Thoracic aorta (tissue), 2 donors: ENCODE results near the gene NF2. TPM values are rescaled to one million over a fixed set of nuclear protein-coding genes. Genes with fewer than 3 reads are reported as not detected.
"Not testable (repeated sequence)": the region's sequence is repeated elsewhere in the genome, so short reads cannot be mapped to it uniquely, and the experiment has no call there.

ENCODE experiments used
- ATAC-seq: fragments of 150-250 bp; one replicate; pipeline ENCODE4 v1.8.0; 2017; ENCODE audit warnings: low read depth; ENCODE audit not compliant: insufficient number of reproducible peaks, low FRiP score
- DNase-seq: peaks from one replicate; pipeline ENCODE4 v3.0.0-alpha.2; 2020; ENCODE audit warnings: low spot score
- H3K27ac ChIP-seq, 2 donors: fragments of 200-600 bp; sonication (generic); 1 replicate in 1 of 2; 2 replicates in 1 of 2; pipeline ENCODE4 v1.5.1; 2016; ENCODE audit warnings: mild to moderate bottlenecking in 2 of 2, moderate library complexity in 2 of 2
- H3K27me3 ChIP-seq: fragments of 200-600 bp; sonication (generic); replicated peaks from 2 replicates; pipeline ENCODE4 v1.6.0; 2016; ENCODE audit warnings: mild to moderate bottlenecking; ENCODE audit not compliant: insufficient read depth
- H3K36me3 ChIP-seq: fragments of 200-600 bp; sonication (generic); one replicate; pipeline ENCODE4 v1.5.1; 2016
- H3K4me1 ChIP-seq, 2 donors: fragments of 200-600 bp; sonication (generic); 1 replicate in 1 of 2; 2 replicates in 1 of 2; pipeline versions ENCODE4 v1.5.1 to v1.6.0; 2016; ENCODE audit warnings: low read depth in 2 of 2, mild to moderate bottlenecking in 1 of 2; ENCODE audit not compliant: control insufficient read depth in 1 of 2
- H3K4me3 ChIP-seq: fragments of 200-600 bp; sonication (generic); 2 replicates; pipeline ENCODE4 v1.5.1; 2016; ENCODE audit warnings: mild to moderate bottlenecking
- H3K9me3 ChIP-seq: fragments of 200-600 bp; sonication (generic); 2 replicates; pipeline ENCODE4 v1.5.1; 2016
- CTCF ChIP-seq: fragments of 200-600 bp; sonication (generic); IDR thresholded peaks from one replicate; pipeline ENCODE4 v1.5.1; 2019; ENCODE audit warnings: antibody characterized with exemption
- total RNA-seq, 2 donors: library from RNA; depleted of rRNA; stranded (reverse); fragments of >200 nt; gene quantifications; one replicate each; pipeline versions ENCODE4 v1.1.0 to v1.2.3, GENCODE V29; 2016

NF2 gene
- total RNA-seq, 2 donors from 2014 or later = 37.1 to 41.2 TPM

DNA sequence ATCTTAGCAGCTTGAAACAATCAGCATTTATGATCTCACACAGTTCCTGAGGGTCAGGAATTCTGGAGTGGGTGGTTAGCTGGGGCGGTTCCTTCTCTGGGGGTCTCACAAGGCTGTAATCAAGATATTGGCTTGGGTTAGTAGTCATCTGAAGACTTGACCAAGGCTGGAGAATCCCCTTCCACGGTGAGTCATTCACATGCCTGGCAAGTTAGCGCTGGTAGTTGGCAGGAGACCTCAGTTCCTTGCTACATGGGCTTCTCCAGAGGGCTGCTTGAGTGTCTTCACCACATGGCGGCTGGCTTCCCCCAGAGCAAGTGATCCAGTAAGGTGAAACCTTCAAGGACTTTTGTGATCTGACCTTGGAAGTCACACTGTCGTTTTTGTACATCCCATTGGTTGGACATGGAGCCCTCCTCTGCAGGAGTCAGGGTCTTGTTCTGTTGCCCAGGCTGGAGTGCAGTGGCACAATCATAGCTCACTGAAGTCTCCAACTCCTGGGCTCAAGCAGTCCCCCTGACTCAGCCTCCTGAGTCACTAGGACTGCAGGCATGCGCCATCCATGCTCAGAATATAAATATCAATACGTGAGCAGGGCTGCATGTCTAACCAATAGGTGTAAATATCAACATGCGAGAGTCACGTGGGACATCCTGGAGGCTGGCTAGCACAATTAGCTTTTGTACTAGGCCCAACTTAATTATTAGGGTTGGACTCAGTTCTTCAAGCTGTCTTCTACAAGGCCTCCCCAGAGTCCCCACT lies 15.3 kb upstream of the NF2 start:
- H3K27me3 ChIP-seq = no peaks in the 10 kb centered on the region
- no peaks in the 10 kb centered on the region for H3K4me1 ChIP-seq
- no peaks in the 10 kb centered on the region for H3K9me3 ChIP-seq
- TF ChIP-seq CTCF = no peak
- H3K4me3 ChIP-seq = no peak overlapping the region
- ATAC-seq (no peak), DNase-seq (no peak)
- H3K36me3 ChIP-seq = no peaks in the 10 kb centered on the region
- H3K27ac ChIP-seq = no peak overlapping the region

DNA sequence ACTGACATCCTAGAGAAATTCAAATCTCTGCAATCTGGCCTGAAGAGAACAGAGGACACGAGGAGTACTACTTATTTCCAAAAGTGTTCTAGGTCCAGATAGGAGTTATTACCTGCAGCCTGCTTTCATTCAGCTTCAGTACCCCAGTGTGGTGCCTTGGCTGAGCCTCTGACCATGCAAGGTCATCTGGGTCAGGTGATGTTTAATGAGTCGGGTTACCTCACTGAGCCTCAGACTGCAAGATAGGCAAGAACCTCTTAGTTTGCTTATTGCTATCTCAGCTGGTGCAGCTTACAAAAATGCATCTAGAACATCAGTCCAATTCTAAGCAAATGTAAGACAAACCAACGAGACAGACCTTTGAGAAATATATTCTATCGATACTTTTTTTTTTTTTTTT lies 9.5 kb upstream of the NF2 start:
- no peak for ATAC-seq
- no peaks in the 10 kb centered on the region for H3K4me1 ChIP-seq
- no peaks in the 10 kb centered on the region for H3K36me3 ChIP-seq
- H3K27me3 ChIP-seq = no peaks in the 10 kb centered on the region
- H3K9me3 ChIP-seq = no peaks in the 10 kb centered on the region
- no peak for DNase-seq
- no peak for TF ChIP-seq CTCF
- no peak overlapping the region for H3K4me3 ChIP-seq
- H3K27ac ChIP-seq = no peak overlapping the region

GRCh38 chr22:29594447-29594846 lies 9.0 kb upstream of the NF2 start:
- H3K4me3 ChIP-seq, H3K9me3 ChIP-seq, DNase-seq, H3K27me3 ChIP-seq, H3K27ac ChIP-seq, H3K4me1 ChIP-seq, H3K36me3 ChIP-seq, ATAC-seq: not testable (repeated sequence)

GRCh38 chr22:29596408-29596807 lies 7.0 kb upstream of the NF2 start:
- no peak for DNase-seq
- H3K9me3 ChIP-seq = no peaks in the 10 kb centered on the region
- no peak for TF ChIP-seq CTCF

GRCh38 chr22:29597871-29598683 lies 5.4 kb upstream of the NF2 start:
- H3K27ac ChIP-seq, H3K27me3 ChIP-seq, ATAC-seq, H3K4me3 ChIP-seq, DNase-seq, H3K4me1 ChIP-seq, H3K36me3 ChIP-seq, H3K9me3 ChIP-seq: not testable (repeated sequence)

More at GRCh38 chr22:29596408-29596807, 7.0 kb upstream of the NF2 start:
- H3K4me3 ChIP-seq = no peak overlapping the region
- no peaks in the 10 kb centered on the region for H3K27me3 ChIP-seq
- no peak for ATAC-seq
- no peaks in the 10 kb centered on the region for H3K4me1 ChIP-seq
- no peaks in the 10 kb centered on the region for H3K36me3 ChIP-seq
- no peak overlapping the region for H3K27ac ChIP-seq

DNA sequence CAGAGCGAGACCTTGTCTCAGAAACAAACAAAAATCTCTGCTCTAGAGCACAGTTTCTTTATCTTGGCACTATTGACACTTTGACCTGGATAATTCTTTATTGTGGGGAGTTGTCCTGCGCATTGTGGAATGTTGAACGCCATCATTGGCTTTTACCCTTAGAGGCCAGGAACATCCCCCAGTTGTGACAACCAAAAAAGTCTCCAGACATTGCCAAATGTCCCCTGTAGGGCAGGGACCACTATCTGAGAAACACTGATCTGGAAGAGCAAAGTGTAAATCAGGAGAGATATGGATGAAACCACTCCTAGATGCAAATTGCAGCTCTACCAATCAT lies 4.8 kb upstream of the NF2 start:
- no peak overlapping the region for H3K4me3 ChIP-seq
- H3K27me3 ChIP-seq = no peaks in the 10 kb centered on the region
- no peaks in the 10 kb centered on the region for H3K4me1 ChIP-seq
- DNase-seq (no peak), ATAC-seq (no peak)
- no peak overlapping the region for H3K27ac ChIP-seq
- no peaks in the 10 kb centered on the region for H3K9me3 ChIP-seq
- TF ChIP-seq CTCF = no peak
- H3K36me3 ChIP-seq = no peaks in the 10 kb centered on the region
